Osteoblast (primary cell): ENCODE data around the gene ASB4. TPM values are rescaled to one million over a fixed set of nuclear protein-coding genes. Genes with fewer than 3 reads are reported as not detected.

Experiments used
- DNase-seq: peaks from one replicate; pipeline ENCODE4 v3.0.0; 2011; ENCODE audit warnings: low spot score, mixed read lengths; ENCODE audit not compliant: insufficient read length; ENCODE audit errors: missing footprints
- H2AFZ ChIP-seq: 2 replicates; pipeline ENCODE4 v1.6.0; 2011; ENCODE audit warnings: mild to moderate bottlenecking, low read length
- H3K27ac ChIP-seq: 2 replicates; pipeline ENCODE4 v1.5.1; 2011; ENCODE audit warnings: mild to moderate bottlenecking, low read depth, low read length, moderate library complexity
- H3K27me3 ChIP-seq: 2 replicates; pipeline ENCODE4 v1.6.0; 2012; ENCODE audit warnings: mild to moderate bottlenecking, control low read depth, inconsistent platforms, low read length, moderate library complexity; ENCODE audit not compliant: insufficient read depth
- H3K36me3 ChIP-seq: 2 replicates; pipeline ENCODE4 v1.5.1; 2011; ENCODE audit warnings: mild to moderate bottlenecking, low read length, control low read depth, moderate library complexity; ENCODE audit not compliant: insufficient read depth
- H3K4me1 ChIP-seq: 2 replicates; pipeline ENCODE4 v1.5.1; 2011; ENCODE audit warnings: mild to moderate bottlenecking, low read length, control low read depth, moderate library complexity; ENCODE audit not compliant: insufficient read depth
- H3K4me2 ChIP-seq: 2 replicates; pipeline ENCODE4 v1.6.0; 2011; ENCODE audit warnings: mild to moderate bottlenecking, low read length; ENCODE audit not compliant: insufficient read depth
- H3K4me3 ChIP-seq: fragments of 200-600 bp; sonication (generic); 3 replicates; pipeline ENCODE4 v1.5.1; 2012; ENCODE audit warnings: mild to moderate bottlenecking, low read length, inconsistent platforms; ENCODE audit not compliant: insufficient read depth
- H3K79me2 ChIP-seq: 2 replicates; pipeline ENCODE4 v1.6.0; 2012; ENCODE audit warnings: mild to moderate bottlenecking, low read length, control low read depth, inconsistent platforms; ENCODE audit not compliant: insufficient read depth
- H3K9me3 ChIP-seq: 2 replicates; pipeline ENCODE4 v1.5.1; 2011; ENCODE audit warnings: low read depth, low read length, control low read depth
- H4K20me1 ChIP-seq: 2 replicates; pipeline ENCODE4 v1.6.0; 2012; ENCODE audit warnings: mild to moderate bottlenecking, low read length, control low read depth; ENCODE audit not compliant: insufficient read depth
- CTCF ChIP-seq: IDR thresholded peaks from 2 replicates; pipeline ENCODE4 v1.5.1; 2011; ENCODE audit warnings: mild to moderate bottlenecking, low read depth, low read length, moderate library complexity; ENCODE audit errors: extremely low read depth
- total RNA-seq: library from RNA; depleted of rRNA; stranded (reverse); fragments of >200 nt; gene quantifications from 2 replicates; pipeline ENCODE4 v1.2.3, GENCODE V29; 2012

ASB4 gene
- total RNA-seq, 1 donor, result not detected

- H3K4me3 ChIP-seq, result no peak overlapping the region
- peak; percentile 4 for TF ChIP-seq CTCF
- no peak for DNase-seq
- peaks cover 11% of the 10 kb centered on the region for H3K27me3 ChIP-seq
- H3K27ac ChIP-seq, result no peak overlapping the region
- H3K36me3 ChIP-seq, result no peaks in the 10 kb centered on the region
- no peaks in the 10 kb centered on the region for H3K4me1 ChIP-seq
- no peaks in the 10 kb centered on the region for H4K20me1 ChIP-seq
- no peak overlapping the region for H2AFZ ChIP-seq
- no peaks in the 10 kb centered on the region for H3K79me2 ChIP-seq
- no peaks in the 10 kb centered on the region for H3K9me3 ChIP-seq
- H3K4me2 ChIP-seq, result no peak overlapping the region
Observed at GRCh38 chr7:95527776-95528250, 42.1 kb downstream of the ASB4 start.

DNA sequence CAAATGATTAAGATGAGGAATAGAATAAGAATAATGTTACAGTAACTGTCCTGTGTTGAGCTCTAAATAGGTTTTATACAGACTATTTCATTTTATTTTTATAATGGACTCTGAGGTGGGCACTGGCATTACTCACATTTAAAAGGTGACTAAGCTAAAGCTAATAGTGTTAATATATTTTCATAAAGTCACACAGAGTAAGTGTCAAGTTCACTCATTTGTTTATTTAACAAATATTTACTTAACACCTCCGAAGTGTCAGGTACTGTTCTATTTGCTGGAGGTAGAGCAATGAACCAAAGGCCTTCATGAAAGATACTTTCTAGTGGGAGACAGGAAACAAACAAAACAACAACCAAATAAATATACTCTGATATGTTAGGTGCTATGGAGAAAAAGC lies 44.0 kb downstream of the ASB4 start:
- Histone ChIP-seq H4K20me1 (no peaks in the 10 kb centered on the region), H3K4me2 (no peak overlapping the region), H3K9me3 (no peaks in the 10 kb centered on the region), H3K27ac (no peak overlapping the region), H3K27me3 (peaks cover 13% of the 10 kb centered on the region), H3K36me3 (no peaks in the 10 kb centered on the region), H2AFZ (no peak overlapping the region), H3K4me1 (no peaks in the 10 kb centered on the region), H3K4me3 (no peak overlapping the region), H3K79me2 (no peaks in the 10 kb centered on the region)
- no peak for DNase-seq
- no peak for TF ChIP-seq CTCF

GRCh38 chr7:95530881-95531280 lies 45.1 kb downstream of the ASB4 start:
- H3K27ac ChIP-seq, result no peak overlapping the region
- H3K4me1 ChIP-seq, result no peaks in the 10 kb centered on the region
- H2AFZ ChIP-seq, result no peak overlapping the region
- H3K4me2 ChIP-seq, result no peak overlapping the region
- no peak overlapping the region for H3K4me3 ChIP-seq
- H3K36me3 ChIP-seq, result no peaks in the 10 kb centered on the region
- H3K9me3 ChIP-seq, result no peaks in the 10 kb centered on the region
- TF ChIP-seq CTCF, result no peak
- no peak for DNase-seq
- H3K27me3 ChIP-seq, result peaks cover 13% of the 10 kb centered on the region
- H3K79me2 ChIP-seq, result no peaks in the 10 kb centered on the region
- H4K20me1 ChIP-seq, result no peaks in the 10 kb centered on the region

- Histone ChIP-seq H3K4me1 (no peaks in the 10 kb centered on the region), H3K9me3 (no peaks in the 10 kb centered on the region), H3K27ac (no peak overlapping the region), H3K4me2 (no peak overlapping the region), H3K4me3 (no peak overlapping the region), H3K79me2 (no peaks in the 10 kb centered on the region), H2AFZ (no peak overlapping the region), H4K20me1 (no peaks in the 10 kb centered on the region), H3K27me3 (peaks cover 13% of the 10 kb centered on the region), H3K36me3 (no peaks in the 10 kb centered on the region)
- DNase-seq, result no peak
- no peak for TF ChIP-seq CTCF
Observed at GRCh38 chr7:95531605-95532219, 46.0 kb downstream of the ASB4 start.
